K562 (cell line): Measurements from ENCODE around the gene EIF4G1. TPM values are rescaled to one million over a fixed set of nuclear protein-coding genes. Genes with fewer than 3 reads are reported as not detected.
A peak's percentile ranks its signal among the peaks of the same experiment; 100 is the strongest.

Source experiments
- CHCHD3 ChIP-seq: fragments of 250-450 bp; sonication (Bioruptor Pico); IDR thresholded peaks from 2 replicates; pipeline ENCODE4 v2.1.2; 2022; ENCODE audit warnings: mild to moderate bottlenecking
- CTBP1 ChIP-seq: fragments of 450-650 bp; IDR thresholded peaks from 2 replicates; pipeline ENCODE4 v1.6.1; 2016; ENCODE audit warnings: borderline replicate concordance
- ESRRB ChIP-seq: fragments of 250-450 bp; sonication (Bioruptor Pico); IDR thresholded peaks from 2 replicates; pipeline ENCODE4 v1.5.0; 2020; ENCODE audit warnings: mild to moderate bottlenecking, moderate library complexity, borderline replicate concordance
- ETS1 ChIP-seq: conservative IDR thresholded peaks from 2 replicates; pipeline ENCODE4 v1.6.1; 2011; ENCODE audit warnings: low read depth, mild to moderate bottlenecking, low read length; ENCODE audit not compliant: control insufficient read depth
- ETV6 ChIP-seq, 3 experiments: fragments of 150-350 bp in 1 of 3; sonication (generic) in 1 of 3; formaldehyde crosslinking in 1 of 3; IDR thresholded peaks; 2 replicates each; pipeline versions ENCODE4 v1.6.1 to v1.8.0; 2014 to 2022; ENCODE audit warnings: borderline replicate concordance in 2 of 3, low read depth in 2 of 3, antibody characterized with exemption in 1 of 3, low read length in 1 of 3, mild to moderate bottlenecking in 1 of 3, missing genetic modification reagents in 1 of 3
- FOXJ2 ChIP-seq: fragments of 200-800 bp; sonication (Bioruptor generic); IDR thresholded peaks from 2 replicates; pipeline ENCODE4 v1.6.1; 2016; ENCODE audit warnings: missing genetic modification characterization, missing compliant biosample characterization
- GTF2A2 ChIP-seq: IDR thresholded peaks from 2 replicates; pipeline ENCODE4 v1.6.1; 2016; ENCODE audit warnings: mild to moderate bottlenecking, missing genetic modification characterization, missing compliant biosample characterization
- NCOA6 ChIP-seq: fragments of 450-650 bp; IDR thresholded peaks from 2 replicates; pipeline ENCODE4 v1.6.1; 2017; ENCODE audit warnings: mild to moderate bottlenecking
- PCBP2 ChIP-seq: fragments of 200-400 bp; formaldehyde crosslinking; IDR thresholded peaks from 2 replicates; pipeline ENCODE4 v1.6.1; 2018; ENCODE audit warnings: low read length, low read depth, mild to moderate bottlenecking, moderate library complexity; ENCODE audit not compliant: poor library complexity, severe bottlenecking
- PHF20 ChIP-seq: fragments of 450-650 bp; IDR thresholded peaks from 2 replicates; pipeline ENCODE4 v1.6.1; 2018; ENCODE audit not compliant: partially characterized antibody
- PKNOX1 ChIP-seq: fragments of 450-650 bp; IDR thresholded peaks from 2 replicates; pipeline ENCODE4 v1.6.1; 2016
- POLR2A ChIP-seq: fragments of 450-650 bp; conservative IDR thresholded peaks from 2 replicates; pipeline ENCODE4 v1.6.1; 2016
- SP1 ChIP-seq: sonication (generic); formaldehyde crosslinking; IDR thresholded peaks from 2 replicates; pipeline ENCODE4 v1.8.1; 2022; ENCODE audit warnings: mild to moderate bottlenecking, missing genetic modification reagents
- SUPT5H ChIP-seq: fragments of 450-650 bp; IDR thresholded peaks from 2 replicates; pipeline ENCODE4 v1.6.1; 2016
- ZBTB9 ChIP-seq: fragments of 450-650 bp; formaldehyde crosslinking; IDR thresholded peaks from 2 replicates; pipeline ENCODE4 v1.4.0; 2020; ENCODE audit warnings: mild to moderate bottlenecking, moderate library complexity
- ZKSCAN8 ChIP-seq: fragments of 200-800 bp; sonication (Bioruptor generic); IDR thresholded peaks from 2 replicates; pipeline ENCODE4 v1.6.1; 2016; ENCODE audit warnings: missing genetic modification characterization, missing compliant biosample characterization
- polyA plus RNA-seq, 8 experiments: library from polyadenylated mRNA; depleted of rRNA in 4 of 8; stranded (reverse) in 5 of 8; unstranded in 3 of 8; fragments of >200 nt; fragmentation: Nextera tagmentation in 2 of 8; fragmentation: Illumina TruSeq in 1 of 8; extraction: Ambion mirVana in 2 of 8; extraction: Trizol in 1 of 8; gene quantifications; 2 replicates each; pipeline versions ENCODE4 v1.2.1 to v1.2.3, GENCODE V29; 2011 to 2014; ENCODE audit warnings: inconsistent platforms in 1 of 8, missing spikeins in 1 of 8
- total RNA-seq, 7 experiments: library from RNA; depleted of rRNA in 6 of 7; stranded (reverse); fragments of >200 nt in 6 of 7; fragmentation: Illumina TruSeq in 2 of 7; extraction: Trizol in 2 of 7; gene quantifications; 2 replicates each; pipeline versions ENCODE4 v1.2.1 to v1.2.3, GENCODE V29; 2011 to 2021; ENCODE audit warnings: low replicate concordance in 1 of 7
- TF ChIP-seq, protein P1 (sequence below), 2 experiments: IDR thresholded peaks; 2 replicates each; pipeline ENCODE4 v1.6.1; 2011; ENCODE audit warnings: borderline replicate concordance in 1 of 2, control low read depth in 1 of 2, low read depth in 1 of 2, low read length in 1 of 2, mild to moderate bottlenecking in 1 of 2, mixed read lengths in 1 of 2, moderate library complexity in 1 of 2; ENCODE audit not compliant: insufficient read depth in 1 of 2, insufficient read length in 1 of 2, poor library complexity in 1 of 2, severe bottlenecking in 1 of 2; ENCODE audit errors: extremely low read depth in 1 of 2
- TF ChIP-seq, protein P2 (sequence below): sonication (generic); formaldehyde crosslinking; IDR thresholded peaks from 2 replicates; pipeline ENCODE4 v1.8.0; 2023; ENCODE audit warnings: mild to moderate bottlenecking, missing genetic modification reagents

The EIF4G1 gene
- total and polyA plus RNA-seq, 9 of the 15 experiments (the other 6 are each of a cell fraction or from before 2014, with no cell fraction given), result 4.6 to 505 (median 155) TPM

GRCh38 chr3:184362668-184363546, 48.5 kb downstream of the EIF4G1 start (continued):
- TF ChIP-seq, protein P1, sequence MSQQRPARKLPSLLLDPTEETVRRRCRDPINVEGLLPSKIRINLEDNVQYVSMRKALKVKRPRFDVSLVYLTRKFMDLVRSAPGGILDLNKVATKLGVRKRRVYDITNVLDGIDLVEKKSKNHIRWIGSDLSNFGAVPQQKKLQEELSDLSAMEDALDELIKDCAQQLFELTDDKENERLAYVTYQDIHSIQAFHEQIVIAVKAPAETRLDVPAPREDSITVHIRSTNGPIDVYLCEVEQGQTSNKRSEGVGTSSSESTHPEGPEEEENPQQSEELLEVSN (IDR thresholded peaks at IDR 0.05; ENCODE audit: borderline replicate concordance in 1 of 2, extremely low read depth in 1 of 2, insufficient read depth in 1 of 2, insufficient read length in 1 of 2, low read depth in 1 of 2, low read length in 1 of 2, poor library complexity in 1 of 2, severe bottlenecking in 1 of 2), result peak; percentile 63 to 87
- TF ChIP-seq POLR2A (peak; percentile 93), GTF2A2 (no peak), ETV6 (IDR thresholded peaks at IDR 0.05; ENCODE audit: borderline replicate concordance in 1 of 2, low read depth in 2 of 2, low read length in 1 of 2) (no peak), ETV6 (CRISPR knock-in tag; IDR thresholded peaks at IDR 0.05; ENCODE audit: borderline replicate concordance) (peak; percentile 64; the same call in 1 of the 2 replicates), ESRRB (no peak), ZKSCAN8 (CRISPR knock-in tag) (no peak), CHCHD3 (CRISPR knock-in tag) (no peak), SP1 (peak; percentile 84), CTBP1 (peak; percentile 72), FOXJ2 (no peak; the same call in 1 of the 2 replicates), ZBTB9 (CRISPR knock-in tag) (peak; percentile 63; the same call in 1 of the 2 replicates), PCBP2 (no peak), SUPT5H (peak; percentile 90), NCOA6 (no peak), PHF20 (peak; percentile 59), PKNOX1 (peak; percentile 50), ETS1 (peak; percentile 47; the same call in 1 of the 2 replicates)
- TF ChIP-seq, protein P2, sequence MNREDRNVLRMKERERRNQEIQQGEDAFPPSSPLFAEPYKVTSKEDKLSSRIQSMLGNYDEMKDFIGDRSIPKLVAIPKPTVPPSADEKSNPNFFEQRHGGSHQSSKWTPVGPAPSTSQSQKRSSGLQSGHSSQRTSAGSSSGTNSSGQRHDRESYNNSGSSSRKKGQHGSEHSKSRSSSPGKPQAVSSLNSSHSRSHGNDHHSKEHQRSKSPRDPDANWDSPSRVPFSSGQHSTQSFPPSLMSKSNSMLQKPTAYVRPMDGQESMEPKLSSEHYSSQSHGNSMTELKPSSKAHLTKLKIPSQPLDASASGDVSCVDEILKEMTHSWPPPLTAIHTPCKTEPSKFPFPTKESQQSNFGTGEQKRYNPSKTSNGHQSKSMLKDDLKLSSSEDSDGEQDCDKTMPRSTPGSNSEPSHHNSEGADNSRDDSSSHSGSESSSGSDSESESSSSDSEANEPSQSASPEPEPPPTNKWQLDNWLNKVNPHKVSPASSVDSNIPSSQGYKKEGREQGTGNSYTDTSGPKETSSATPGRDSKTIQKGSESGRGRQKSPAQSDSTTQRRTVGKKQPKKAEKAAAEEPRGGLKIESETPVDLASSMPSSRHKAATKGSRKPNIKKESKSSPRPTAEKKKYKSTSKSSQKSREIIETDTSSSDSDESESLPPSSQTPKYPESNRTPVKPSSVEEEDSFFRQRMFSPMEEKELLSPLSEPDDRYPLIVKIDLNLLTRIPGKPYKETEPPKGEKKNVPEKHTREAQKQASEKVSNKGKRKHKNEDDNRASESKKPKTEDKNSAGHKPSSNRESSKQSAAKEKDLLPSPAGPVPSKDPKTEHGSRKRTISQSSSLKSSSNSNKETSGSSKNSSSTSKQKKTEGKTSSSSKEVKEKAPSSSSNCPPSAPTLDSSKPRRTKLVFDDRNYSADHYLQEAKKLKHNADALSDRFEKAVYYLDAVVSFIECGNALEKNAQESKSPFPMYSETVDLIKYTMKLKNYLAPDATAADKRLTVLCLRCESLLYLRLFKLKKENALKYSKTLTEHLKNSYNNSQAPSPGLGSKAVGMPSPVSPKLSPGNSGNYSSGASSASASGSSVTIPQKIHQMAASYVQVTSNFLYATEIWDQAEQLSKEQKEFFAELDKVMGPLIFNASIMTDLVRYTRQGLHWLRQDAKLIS (CRISPR knock-in tag), result peak; percentile 10; the same call in 1 of the 2 replicates
